Stimulated activated naive CD8-positive, alpha-beta T cell treated with anti-CD3 and anti-CD28 coated beads, Interleukin-15, Interleukin-2, amounts not matched to agents 100 ng/mL and 50 ng/mL, for 24 hours (primary cell): ENCODE measurements around the gene MEGF11.
"Not testable (repeated sequence)": the region's sequence is repeated elsewhere in the genome, so short reads cannot be mapped to it uniquely, and the experiment has no call there.

Experiments
- H3K27ac Mint-ChIP-seq: one replicate; pipeline ENCODE4 v1.8.0; 2021; ENCODE audit warnings: mild to moderate bottlenecking, mixed read lengths
- H3K27me3 Mint-ChIP-seq: one replicate; pipeline ENCODE4 v1.8.0; 2021; ENCODE audit warnings: mixed read lengths
- H3K36me3 Mint-ChIP-seq: one replicate; pipeline ENCODE4 v1.8.0; 2021; ENCODE audit warnings: low read depth, mixed read lengths
- H3K4me1 Mint-ChIP-seq: one replicate; pipeline ENCODE4 v1.8.0; 2021; ENCODE audit warnings: low read depth, mixed read lengths
- H3K4me3 Mint-ChIP-seq: one replicate; pipeline ENCODE4 v1.8.0; 2021; ENCODE audit warnings: mild to moderate bottlenecking, mixed read lengths
- H3K9me3 Mint-ChIP-seq: one replicate; pipeline ENCODE4 v1.8.0; 2021; ENCODE audit warnings: mixed read lengths

The MEGF11 gene

GRCh38 chr15:65869126-65869953 is 384.2 kb downstream of the MEGF11 start, which contains the start of gene RAB11A:
RAB11A (plus strand) TSS chr15:65869491; CDS start chr15:65869586, 95 bp downstream.
- peaks cover 4% of the 10 kb centered on the region for H3K27me3 Mint-ChIP-seq
- peaks cover 13% of the 10 kb centered on the region for H3K36me3 Mint-ChIP-seq
- H3K4me3 Mint-ChIP-seq: peak within 1 kb of the TSS; percentile 95
- peaks cover 41% of the 10 kb centered on the region for H3K4me1 Mint-ChIP-seq
- no peaks in the 10 kb centered on the region for H3K9me3 Mint-ChIP-seq
- peak within 1 kb of the TSS; percentile 95 for H3K27ac Mint-ChIP-seq

GRCh38 chr15:65868546-65869125 is 384.9 kb downstream of the MEGF11 start:
- peaks cover 8% of the 10 kb centered on the region for H3K36me3 Mint-ChIP-seq
- peaks cover 4% of the 10 kb centered on the region for H3K27me3 Mint-ChIP-seq
- peaks cover 40% of the 10 kb centered on the region for H3K4me1 Mint-ChIP-seq
- peak overlapping the region; percentile 95 for H3K27ac Mint-ChIP-seq
- no peaks in the 10 kb centered on the region for H3K9me3 Mint-ChIP-seq
- peak overlapping the region; percentile 95 for H3K4me3 Mint-ChIP-seq

DNA sequence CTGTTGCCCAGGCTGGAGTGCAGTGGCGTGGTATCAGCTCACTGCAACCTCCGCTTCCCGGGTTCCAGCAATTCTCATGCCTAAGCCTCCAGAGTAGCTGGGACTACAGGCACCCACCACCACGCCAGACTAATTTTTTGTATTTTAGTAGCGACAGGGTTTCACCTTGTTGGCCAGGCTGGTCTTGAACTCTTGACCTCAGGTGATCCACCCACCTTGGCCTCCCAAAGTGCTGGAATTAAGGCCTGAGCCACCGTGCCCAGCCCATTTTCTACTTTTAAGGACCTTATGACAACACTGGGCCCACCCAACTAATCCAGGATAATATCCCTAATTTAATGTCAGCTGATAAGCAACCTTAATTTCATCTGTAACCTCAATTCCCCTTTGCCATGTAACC is 385.6 kb downstream of the MEGF11 start:
- H3K4me1 Mint-ChIP-seq: peaks cover 36% of the 10 kb centered on the region
- not testable (repeated sequence) for H3K4me3 Mint-ChIP-seq, H3K9me3 Mint-ChIP-seq, H3K36me3 Mint-ChIP-seq, H3K27ac Mint-ChIP-seq, H3K27me3 Mint-ChIP-seq

- Mint-ChIP-seq H3K27me3 (peaks cover 4% of the 10 kb centered on the region), H3K36me3 (peaks cover 4% of the 10 kb centered on the region), H3K4me1 (peaks cover 35% of the 10 kb centered on the region), H3K27ac (no peak overlapping the region), H3K9me3 (no peaks in the 10 kb centered on the region), H3K4me3 (no peak overlapping the region)
These were observed 386.3 kb downstream of the MEGF11 start for GRCh38 chr15:65867244-65867643.

- H3K36me3 Mint-ChIP-seq: no peaks in the 10 kb centered on the region
- H3K9me3 Mint-ChIP-seq: no peaks in the 10 kb centered on the region
- H3K4me3 Mint-ChIP-seq: no peak overlapping the region
- H3K27ac Mint-ChIP-seq: no peak overlapping the region
- H3K27me3 Mint-ChIP-seq: no peaks in the 10 kb centered on the region
- H3K4me1 Mint-ChIP-seq: peaks cover 9% of the 10 kb centered on the region
These were observed 390.4 kb downstream of the MEGF11 start for GRCh38 chr15:65863106-65863505.

- no peak overlapping the region for H3K27ac Mint-ChIP-seq
- peaks cover 13% of the 10 kb centered on the region for H3K4me1 Mint-ChIP-seq
- H3K27me3 Mint-ChIP-seq: no peaks in the 10 kb centered on the region
- H3K9me3 Mint-ChIP-seq: no peaks in the 10 kb centered on the region
- H3K4me3 Mint-ChIP-seq: no peak overlapping the region
- no peaks in the 10 kb centered on the region for H3K36me3 Mint-ChIP-seq
These were observed 390.9 kb downstream of the MEGF11 start for GRCh38 chr15:65862682-65863081.

DNA sequence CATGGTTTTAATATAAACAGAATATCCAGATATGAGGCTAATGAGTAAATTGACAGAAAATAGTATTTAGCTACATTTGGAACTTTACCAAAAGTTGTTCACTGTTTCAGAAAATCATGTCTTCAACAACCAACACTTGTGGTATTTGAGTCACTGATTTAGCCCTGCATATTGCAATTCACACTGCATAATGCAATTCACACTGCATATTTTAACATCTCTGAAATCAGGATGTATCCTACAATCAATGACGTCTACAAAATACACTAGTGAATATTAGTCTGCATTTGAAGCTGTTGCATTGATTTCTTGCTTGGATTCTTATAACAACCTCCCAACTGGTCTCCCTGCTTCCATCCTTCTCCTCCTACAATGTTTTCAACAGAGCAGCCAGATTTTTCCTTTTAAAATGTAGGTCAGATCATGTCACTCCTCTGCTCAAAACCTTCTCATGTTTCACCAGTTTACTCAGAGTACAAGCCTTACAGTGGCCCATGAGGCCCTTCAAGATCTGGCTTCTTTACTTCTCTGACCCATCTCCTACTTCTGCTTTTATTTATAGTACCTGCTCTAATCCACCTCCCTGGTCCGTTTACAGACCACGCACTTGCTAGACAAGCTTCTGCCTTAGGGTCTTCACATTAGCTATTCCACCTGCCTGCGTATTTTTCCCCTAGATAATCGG is 395.7 kb downstream of the MEGF11 start:
- H3K4me3 Mint-ChIP-seq: no peak overlapping the region
- no peaks in the 10 kb centered on the region for H3K9me3 Mint-ChIP-seq
- no peaks in the 10 kb centered on the region for H3K36me3 Mint-ChIP-seq
- no peaks in the 10 kb centered on the region for H3K27me3 Mint-ChIP-seq
- peak overlapping the region; percentile 8 for H3K27ac Mint-ChIP-seq
- peaks cover 18% of the 10 kb centered on the region for H3K4me1 Mint-ChIP-seq

GRCh38 chr15:65856821-65857455 is 396.6 kb downstream of the MEGF11 start:
- peaks cover 14% of the 10 kb centered on the region for H3K4me1 Mint-ChIP-seq
- no peaks in the 10 kb centered on the region for H3K36me3 Mint-ChIP-seq
- H3K27me3 Mint-ChIP-seq: no peaks in the 10 kb centered on the region
- H3K4me3 Mint-ChIP-seq: no peak overlapping the region
- no peaks in the 10 kb centered on the region for H3K9me3 Mint-ChIP-seq
- no peak overlapping the region for H3K27ac Mint-ChIP-seq

DNA sequence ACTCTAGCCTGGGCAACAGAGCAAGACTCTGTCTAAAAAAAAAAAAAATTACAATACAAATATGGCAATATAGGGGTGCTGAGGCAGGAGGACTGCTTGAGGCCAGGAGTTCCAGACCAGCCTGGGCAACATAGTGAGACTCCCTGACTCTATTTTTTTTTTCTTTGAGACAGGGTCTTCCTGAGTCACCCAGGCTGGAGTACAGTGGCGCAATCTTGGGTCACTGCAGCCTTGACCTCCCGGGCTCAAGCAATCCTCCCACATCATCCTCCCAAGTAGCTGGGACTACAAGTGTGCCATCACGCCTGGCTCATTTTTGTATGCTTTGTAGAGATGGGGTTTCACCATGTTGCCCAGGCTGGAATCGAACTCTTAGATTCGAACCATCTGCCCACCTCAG is 401.6 kb downstream of the MEGF11 start:
- H3K9me3 Mint-ChIP-seq: no peaks in the 10 kb centered on the region
- H3K27ac Mint-ChIP-seq: no peak overlapping the region
- H3K36me3 Mint-ChIP-seq: no peaks in the 10 kb centered on the region
- no peak overlapping the region for H3K4me3 Mint-ChIP-seq
- H3K4me1 Mint-ChIP-seq: peaks cover 5% of the 10 kb centered on the region
- no peaks in the 10 kb centered on the region for H3K27me3 Mint-ChIP-seq

- no peak overlapping the region for H3K27ac Mint-ChIP-seq
- no peaks in the 10 kb centered on the region for H3K9me3 Mint-ChIP-seq
- H3K4me1 Mint-ChIP-seq: no peaks in the 10 kb centered on the region
- no peaks in the 10 kb centered on the region for H3K36me3 Mint-ChIP-seq
- no peaks in the 10 kb centered on the region for H3K27me3 Mint-ChIP-seq
- H3K4me3 Mint-ChIP-seq: no peak overlapping the region
These were observed 405.6 kb downstream of the MEGF11 start for GRCh38 chr15:65847989-65848388.

DNA sequence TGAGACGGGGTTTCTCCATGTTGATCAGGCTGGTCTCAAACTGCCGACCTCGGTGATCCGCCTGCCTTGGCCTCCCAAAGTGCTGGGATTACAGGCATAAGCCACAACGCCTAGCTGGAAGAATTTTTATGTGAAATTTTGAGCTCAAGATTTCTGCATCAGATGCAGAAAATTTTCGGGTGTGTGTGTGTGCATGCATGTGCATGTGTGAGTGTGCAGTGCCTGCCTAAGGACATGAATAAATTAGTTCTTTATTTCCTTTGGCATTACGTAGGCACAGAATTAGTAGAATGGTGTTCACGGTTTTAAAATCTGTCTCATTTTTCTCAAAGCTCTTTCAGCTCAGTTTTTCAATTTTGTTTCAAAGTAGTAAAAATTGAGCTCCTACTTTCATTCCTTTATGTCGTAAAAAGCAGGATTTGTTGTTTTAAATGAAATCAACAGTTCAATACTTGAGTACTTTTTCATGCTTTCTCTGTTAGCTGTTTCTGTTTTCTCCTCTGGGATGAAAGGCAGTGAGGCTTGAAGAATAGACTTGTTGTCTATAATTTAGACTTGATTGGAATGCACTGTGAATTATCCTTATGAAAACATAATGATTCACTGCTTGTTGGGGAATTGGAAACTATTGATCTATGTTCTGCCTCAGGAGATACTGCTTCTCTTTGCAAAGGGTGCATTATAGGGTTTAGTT is 407.6 kb downstream of the MEGF11 start:
- H3K4me1 Mint-ChIP-seq: no peaks in the 10 kb centered on the region
- H3K9me3 Mint-ChIP-seq: no peaks in the 10 kb centered on the region

More for the DNA sequence above, 407.6 kb downstream of the MEGF11 start:
- Mint-ChIP-seq H3K27ac (no peak overlapping the region), H3K4me3 (no peak overlapping the region), H3K36me3 (no peaks in the 10 kb centered on the region), H3K27me3 (no peaks in the 10 kb centered on the region)
